Activated CD4-positive, alpha-beta T cell treated with anti-CD3 and anti-CD28 coated beads, Interleukin-2, amount 50 U/mL, for 1 hour (primary cell): ENCODE measurements around the gene FAM3C.

Source experiments
- DNase-seq: peaks from one replicate; pipeline ENCODE4 v3.0.0-alpha.2; 2020

Gene FAM3C

DNA sequence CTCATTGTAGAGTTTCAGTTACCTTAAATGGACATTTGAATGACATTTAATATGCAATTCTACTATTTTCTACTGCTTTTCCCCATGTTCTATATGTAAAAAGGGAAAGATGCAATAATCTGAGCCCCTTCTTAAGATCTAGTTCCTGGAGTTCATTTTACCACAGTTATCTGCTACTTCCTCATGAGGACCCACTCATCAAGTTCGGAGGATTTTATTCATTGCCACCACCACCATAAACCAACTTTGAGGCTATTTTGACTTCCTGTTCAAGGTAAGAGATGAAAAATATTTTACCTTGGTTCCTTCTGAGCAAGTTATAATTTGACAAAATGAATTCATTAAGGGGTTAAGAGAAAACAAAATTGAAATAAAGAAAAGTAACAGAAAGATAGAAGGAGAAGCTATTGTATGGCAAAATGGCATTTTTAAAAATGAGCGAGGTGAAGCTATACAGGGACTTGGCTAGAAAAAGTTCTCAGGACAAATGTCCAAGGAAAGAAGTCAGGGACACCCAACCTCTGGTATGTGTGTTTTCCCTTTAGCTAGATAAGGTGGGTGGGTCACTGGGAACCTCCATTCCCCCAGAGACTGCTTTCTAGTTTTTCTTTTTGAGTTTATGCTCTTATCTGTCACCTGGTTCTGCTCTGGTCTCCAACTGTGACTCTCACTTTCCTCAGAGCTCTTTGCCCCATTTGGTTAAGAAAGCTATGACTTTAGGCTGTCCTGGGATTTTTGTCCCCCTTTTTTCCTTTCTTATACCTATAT is 14.9 kb upstream of the FAM3C start:
- DNase-seq: no peak

DNA sequence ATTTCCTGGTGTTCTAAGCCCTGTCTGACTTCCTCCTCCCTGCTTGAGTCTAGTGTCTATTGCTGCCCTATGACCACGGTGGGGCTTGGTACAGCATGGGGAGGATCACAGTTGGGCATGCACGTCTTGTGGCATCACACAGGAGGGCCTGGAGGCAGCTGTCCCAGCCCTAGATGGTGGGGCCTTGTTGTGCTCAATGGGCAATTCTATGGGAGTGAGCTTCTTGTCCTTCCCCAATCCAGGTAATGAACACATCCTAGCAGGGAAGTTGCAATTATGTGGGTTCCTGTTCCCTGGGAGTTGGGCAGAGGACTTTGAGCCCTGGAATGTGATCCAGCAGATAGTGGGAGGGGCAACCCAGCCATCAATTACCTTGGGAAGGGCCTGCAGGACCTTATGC is 10.8 kb upstream of the FAM3C start:
- no peak for DNase-seq

DNA sequence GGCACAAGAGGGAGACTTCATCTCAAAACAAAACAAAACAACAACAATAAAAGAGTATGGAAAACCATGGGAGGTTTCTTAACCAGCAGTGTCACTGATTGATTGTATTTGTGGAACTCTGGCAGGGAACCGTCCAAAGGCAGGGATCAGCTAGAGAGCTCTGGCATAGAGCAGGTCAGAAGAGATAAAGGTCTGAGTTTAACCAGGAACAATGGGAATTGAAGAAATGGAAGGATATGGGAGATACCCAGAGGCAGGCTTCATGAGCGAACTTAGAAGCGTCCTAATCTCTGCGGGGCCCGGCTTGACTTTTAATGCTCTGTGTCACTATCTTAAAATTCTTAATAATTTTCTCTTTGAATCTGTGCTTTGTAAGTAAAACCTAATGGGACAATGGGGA is 10.4 kb upstream of the FAM3C start:
- no peak for DNase-seq

DNA sequence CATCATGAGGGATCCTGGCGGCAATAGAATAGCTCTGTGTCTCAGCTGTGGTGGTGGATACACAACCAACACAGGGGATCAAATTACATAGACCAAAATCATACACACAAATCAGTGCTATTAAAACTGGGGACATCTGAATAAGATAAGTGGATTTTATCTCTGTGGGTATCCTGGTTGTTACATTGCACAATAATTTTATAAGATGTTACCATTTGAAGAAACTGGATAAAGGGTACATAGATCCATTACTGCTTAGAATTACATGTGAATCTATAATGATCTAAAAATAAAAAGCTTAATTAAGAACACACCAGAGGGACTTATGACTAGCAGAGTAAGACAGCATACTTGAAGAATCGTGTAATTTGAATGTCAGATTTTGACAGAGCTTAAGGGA is 8.2 kb upstream of the FAM3C start:
- no peak for DNase-seq

DNA sequence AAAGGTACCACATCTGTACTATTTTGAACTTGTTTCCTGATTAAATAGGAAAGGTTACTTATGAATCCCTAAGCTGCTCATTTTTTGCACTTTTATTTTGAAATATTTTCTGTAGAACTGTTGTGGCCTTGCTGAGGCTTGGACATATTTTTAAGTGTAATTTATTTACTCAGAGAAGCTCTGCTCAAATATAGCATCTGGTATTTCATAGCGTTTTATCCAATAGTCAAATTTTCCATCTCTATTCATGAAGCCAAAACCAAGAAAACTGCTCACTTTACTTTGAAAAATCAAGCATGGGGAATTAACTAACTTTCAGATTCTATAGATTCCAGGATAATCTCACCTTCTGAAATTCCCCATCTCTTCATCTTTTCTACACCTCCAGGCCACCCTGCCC is 6.6 kb upstream of the FAM3C start:
- no peak for DNase-seq

DNA sequence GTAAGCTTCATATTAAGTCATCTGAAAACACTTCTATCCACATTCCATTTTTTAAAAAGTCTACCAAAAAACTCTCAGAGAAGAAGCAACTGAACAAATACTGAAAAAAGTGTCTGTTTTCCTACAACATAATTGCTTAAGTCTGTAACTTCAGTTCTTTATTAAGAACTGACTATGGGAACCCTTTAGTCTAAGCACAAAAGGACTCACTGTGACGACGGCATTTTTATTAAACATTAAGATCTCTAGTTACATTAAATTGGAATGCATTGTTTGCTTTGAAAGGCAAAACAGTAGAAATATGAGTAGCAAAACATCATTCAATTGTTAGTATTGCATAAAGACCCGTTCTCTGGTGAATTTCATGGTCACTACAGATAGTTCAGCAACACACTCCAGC is 5.8 kb upstream of the FAM3C start:
- DNase-seq: no peak

DNA sequence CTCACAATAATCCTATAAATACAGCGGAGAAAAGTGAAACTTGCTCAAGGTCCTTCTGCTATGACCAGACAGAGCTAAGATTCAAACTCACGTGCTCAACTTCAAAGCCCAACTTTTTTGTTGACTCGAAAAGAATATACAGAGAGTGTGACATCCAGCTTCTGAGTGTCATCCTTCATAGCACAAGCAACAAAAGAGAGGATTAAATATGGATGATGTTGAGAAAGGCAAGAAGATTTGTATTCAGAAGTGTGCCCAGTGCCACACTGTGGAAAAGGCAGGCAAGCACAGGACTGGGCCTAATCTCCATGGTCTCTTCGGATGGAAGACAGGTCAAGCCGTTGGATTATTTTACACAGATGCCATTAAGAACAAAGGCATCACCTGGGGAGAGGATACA is 2.1 kb upstream of the FAM3C start:
- DNase-seq: no peak

DNA sequence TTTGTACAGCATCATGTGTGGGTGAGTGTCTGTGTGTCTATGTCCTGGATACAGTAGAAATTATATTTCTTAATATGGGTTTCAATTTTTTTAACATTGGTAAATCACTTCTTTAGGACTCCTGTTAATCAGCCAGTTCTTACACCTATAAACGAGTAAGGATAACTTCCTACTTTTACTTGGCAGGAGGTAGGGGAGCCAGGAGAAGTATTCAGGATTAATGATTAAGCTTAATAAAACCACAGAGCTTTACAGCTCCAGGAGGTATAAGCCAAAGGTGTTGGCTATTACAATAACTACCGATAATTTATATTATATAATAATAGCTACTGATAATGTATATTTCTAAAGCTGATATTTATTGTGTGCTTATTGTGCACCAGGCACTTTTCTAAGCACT is 1.7 kb upstream of the FAM3C start:
- no peak for DNase-seq

DNA sequence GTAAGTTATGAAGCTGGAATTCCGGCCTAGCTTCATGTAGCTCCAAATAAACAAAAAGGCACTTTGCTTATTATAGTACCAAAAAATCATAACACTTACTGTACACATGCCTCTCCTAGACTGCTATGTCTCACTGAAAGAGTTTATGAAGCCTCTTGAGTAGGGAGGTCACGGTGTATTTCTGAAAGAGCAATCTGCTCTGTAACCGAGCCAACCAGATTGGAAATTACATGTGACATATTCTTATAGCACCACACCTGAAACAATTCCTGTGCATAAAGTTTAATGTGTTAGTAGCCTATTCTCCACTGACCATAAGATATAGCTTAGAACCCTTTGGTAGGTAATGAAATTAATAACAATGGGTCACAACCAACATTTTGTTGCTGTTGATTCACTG is 1.3 kb upstream of the FAM3C start:
- no peak for DNase-seq

DNA sequence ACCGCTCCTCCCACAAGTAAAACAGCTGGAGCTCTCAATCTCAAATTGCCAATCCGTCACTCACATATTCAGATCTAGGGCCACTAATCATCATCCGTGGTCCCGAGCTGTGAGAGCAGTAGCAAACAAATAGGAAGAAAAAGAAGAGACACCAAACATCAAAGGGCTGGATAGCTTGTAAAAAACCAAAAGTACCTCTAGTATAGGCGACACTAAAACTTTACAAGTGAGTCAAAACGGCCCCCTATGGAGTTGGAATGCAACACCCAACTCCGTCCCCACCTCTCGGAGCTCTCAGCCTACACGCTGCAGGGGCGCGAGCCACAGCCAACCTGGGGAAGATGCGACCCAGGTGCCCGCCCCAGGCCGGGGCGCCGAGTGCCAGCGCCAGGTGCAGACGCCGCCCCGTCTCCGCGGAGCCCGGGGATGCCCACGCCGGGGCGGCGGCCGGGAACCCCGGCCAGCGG is 581 bp downstream of the FAM3C start:
- peak; percentile 41 for DNase-seq

DNA sequence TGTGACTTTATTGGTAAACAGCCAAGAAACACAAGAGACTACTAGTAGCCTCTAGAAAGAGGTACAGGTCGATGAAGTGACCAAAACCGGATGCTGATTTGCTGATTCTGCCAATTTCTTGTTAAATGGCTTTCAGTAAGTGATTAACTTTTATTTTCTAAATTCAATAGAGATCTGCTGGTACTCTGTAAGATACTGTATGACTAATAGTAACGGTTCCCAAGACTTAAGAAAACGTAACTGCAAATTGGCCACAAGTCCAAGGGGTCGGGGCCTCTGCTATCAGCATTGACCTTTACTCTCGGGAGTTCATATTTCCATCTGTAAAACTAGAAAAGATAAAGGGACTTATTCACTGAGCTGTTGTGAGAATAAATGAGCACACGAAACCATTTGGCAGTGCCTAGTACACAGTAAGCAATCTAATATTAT is 1.4 kb downstream of the FAM3C start:
- DNase-seq: no peak

DNA sequence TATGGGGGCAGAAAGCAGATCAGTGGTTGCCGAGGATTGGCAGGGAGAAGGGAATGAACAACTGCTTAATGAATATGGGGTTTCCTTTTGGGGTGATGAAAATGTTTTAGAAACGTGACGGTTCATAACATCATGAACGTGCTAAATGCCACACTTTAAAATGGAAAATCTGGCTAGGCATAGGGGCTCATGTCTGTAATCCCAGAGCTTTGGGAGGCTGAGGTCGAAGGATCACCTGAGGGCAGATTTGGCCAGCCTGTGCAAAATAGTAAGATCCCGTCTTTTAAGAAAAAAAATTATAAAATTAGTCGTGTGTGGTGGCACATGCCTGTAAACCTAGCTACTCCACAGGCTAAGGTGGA is 3.1 kb downstream of the FAM3C start:
- DNase-seq: no peak

DNA sequence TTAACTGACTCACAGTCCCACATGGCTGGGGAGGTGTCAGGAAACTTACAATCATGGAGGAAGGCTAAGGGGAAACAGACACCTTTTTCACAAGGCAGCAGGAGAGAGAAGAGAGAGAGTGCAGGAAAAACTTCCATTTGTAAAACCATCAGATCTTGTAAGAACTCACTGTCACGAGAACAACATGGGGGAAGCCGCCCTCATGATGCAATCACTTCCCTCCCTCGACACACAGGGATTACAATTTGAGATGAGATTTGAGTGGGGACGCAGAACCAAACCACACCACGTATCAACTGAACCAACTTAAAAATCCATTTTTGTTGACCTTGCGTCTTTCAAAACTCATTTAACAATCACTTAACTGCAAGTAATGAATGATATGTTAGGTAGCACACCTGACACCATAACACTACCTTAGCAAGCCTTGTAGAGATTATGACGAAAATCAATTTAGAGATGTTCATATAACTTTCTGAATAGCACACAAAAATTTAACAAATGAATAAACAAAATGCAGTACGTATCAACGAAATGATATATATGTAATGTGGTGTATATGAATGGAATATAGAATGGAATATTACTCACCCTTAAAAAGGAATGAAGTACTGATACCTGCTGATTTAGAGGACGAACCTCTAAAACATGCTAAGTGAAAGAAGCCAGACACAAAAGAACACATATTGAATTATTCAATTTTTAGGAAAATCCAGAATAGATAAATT is 3.7 kb downstream of the FAM3C start:
- no peak for DNase-seq

DNA sequence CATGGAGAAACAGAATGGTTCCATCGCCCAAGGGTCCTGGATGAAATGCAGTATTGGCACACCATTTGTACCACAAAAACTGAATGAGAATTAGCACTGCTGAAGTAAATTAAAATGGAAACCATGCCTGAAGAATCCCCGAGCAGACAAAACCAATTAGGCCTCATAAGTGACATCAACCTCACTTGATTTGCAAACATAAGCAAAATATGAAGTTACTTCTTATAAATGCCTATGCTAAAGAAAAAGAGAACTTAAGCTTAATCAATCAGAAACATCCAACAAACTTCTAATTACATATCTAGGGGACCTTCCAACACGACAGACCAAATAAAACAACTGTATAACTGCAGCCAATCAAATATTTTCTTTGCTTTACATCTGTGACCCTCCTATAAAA is 4.4 kb downstream of the FAM3C start:
- DNase-seq: no peak

DNA sequence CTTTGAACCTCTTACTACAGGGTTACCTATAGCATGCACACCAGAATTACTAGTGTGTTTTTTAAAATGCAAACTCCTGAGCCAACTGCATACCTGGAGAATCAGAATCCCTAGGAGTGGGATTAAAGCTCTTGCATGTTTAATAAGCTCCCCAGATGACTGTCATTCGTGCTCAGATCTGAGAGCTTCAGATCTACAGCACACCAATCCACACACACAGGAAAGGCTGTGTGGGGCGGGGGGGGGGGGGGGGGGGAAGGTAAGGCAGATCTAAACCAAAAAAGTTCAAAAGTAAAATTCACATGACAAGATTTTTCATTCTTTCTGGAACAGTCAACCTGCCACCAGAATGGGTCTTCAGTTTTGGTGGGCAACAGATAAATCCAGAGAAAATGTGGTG is 5.5 kb downstream of the FAM3C start:
- no peak for DNase-seq

DNA sequence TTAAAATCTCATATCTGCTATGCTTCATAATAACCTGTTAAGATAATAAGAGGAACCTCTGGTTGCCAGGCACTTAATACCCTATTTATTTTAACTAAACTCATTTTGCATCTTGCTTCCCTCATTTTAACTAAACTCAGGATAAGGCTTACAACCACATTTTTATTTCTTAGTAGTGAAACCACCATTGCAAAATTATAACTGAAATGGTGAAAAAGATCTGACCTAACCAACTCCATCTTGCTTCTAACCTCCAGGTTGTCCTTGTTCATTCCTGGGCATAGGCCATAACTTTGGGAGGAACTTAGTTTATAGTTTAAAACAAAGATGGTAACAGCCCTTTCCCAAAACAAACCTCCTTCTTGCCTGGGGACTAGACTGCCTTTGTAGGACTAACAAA is 6.0 kb downstream of the FAM3C start:
- no peak for DNase-seq

DNA sequence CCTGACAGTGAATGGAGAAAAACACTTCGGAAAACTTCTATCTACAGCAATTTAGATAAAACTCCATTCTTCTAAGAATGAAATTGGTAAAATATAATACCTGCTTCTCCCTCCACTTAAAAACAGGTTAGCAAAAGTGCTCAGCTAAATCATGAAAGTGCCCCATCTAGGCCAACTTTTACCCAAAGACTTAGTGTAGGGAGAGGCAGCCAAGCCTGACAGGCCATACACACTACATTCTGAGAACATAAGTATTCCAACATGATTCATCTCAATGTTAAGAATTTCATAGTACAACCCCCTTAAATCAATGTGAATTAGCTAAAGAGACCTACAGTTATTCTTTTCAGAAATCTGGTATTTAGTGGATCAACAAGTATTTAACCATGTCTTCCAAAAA is 7.2 kb downstream of the FAM3C start:
- DNase-seq: no peak

DNA sequence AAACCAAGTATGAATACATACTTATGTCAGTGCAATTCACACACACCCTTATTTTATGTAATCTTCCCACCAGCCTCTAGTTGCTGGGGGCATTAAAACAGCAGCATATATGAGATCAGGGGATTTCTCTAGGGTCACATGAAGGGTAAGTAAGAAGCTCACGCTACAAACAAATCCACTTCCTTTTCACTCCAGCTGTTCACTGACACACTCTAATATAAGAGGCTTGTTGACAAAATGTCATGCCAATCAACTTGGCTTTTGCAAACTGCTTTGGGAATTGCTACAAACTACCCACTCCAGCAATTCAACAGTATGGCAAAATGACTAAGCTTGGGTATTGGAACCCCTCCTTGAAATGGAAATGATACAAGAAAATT is 10.3 kb downstream of the FAM3C start:
- no peak for DNase-seq

DNA sequence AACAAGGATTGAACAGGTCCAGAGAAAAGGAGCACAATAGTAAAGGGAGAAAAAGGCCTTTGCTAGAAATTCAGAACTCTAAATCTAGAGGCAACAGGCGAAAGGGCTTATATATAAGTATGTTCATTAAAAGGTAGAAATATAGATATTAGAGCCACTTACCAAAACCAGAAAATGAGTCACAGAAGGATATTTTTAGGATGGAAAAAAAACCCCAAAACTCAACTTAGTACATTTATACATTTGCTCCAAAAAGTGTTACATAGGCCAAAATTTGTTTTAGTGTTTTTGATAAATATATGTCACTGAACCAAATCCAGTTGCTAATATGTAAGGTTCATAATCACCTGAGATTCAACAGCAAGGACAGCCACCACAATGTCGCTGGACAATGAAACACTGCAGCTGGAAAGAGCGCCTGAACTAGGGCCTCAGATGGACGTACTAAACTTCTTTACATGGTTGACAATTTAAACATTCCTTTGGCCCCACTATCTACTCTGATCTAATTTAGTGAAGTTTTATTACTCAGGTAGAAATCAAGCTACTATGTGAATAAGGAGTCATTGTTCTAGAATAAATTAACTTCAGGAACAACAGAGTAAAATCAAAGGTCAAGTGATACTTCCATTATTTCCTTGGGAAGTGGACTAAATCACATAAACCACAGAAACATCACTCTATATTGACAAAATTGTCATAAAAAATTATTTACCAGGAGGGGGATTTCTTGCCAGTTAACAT is 10.9 kb downstream of the FAM3C start:
- DNase-seq: no peak

DNA sequence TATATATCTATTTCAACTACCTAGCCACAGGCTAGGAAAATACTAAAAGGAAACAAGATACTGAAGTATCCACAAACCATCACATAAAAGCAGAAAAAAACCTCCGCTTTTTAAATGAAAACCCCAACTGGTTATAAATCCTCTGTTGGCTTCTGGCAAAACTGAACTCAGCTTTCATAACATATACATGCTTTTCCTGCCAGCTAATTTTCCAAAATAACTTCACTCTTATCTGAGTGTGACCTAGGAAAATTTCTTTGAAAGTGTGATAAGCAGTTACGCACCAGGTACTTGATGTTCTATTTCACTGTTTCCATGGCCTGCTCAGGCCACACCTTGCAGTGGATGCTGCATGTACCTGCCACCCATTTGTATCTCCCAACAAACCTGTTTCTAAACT is 11.8 kb downstream of the FAM3C start:
- DNase-seq: no peak

DNA sequence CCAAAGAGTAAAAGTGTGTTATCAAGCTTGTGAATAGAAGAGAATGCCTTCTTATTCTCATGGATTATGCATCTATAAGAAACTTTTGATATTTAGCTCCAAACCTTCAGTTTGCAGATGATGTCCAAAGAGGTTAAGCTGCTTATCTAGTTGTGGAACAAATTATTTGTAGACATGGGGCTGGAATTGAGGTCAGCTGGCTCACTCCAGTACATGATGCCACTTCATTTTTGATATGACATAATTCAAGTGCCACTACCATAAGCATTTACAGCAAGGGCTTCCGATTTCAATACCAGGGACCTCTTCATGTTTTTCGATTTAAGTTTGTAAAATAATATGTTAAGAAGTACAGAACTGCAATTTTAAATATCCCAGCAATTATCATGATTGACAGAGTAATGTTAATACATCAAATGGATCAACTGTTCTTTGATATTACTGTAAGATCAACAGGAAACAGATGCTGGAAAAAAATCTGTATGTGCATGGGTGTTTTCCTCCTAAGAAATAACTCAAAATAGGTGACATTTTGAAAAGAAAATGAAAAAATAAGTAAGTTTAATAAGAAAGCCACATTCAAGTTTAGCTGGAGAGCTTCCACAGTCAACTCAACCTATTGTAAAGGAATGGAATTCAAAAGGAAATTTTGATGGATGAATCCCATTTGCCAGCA is 12.7 kb downstream of the FAM3C start:
- no peak for DNase-seq

DNA sequence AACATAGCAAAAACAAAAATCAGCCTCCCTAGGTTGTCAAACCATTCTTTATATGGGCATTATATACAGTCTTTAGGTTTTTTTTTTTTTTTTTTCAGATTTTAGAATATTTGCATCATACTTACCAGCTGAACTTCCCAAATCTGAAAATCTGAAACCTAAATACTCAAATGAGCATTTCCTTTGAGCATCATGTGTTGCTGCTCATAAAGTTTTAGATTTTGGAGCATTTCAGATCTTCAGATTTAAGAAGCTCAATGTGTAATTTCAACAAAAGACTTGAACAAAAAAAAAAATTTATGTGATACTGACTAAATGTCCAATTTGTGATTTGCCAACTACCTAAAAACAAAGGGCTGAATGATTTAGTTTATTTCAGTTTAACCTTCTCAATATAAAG is 13.6 kb downstream of the FAM3C start:
- DNase-seq: no peak

DNA sequence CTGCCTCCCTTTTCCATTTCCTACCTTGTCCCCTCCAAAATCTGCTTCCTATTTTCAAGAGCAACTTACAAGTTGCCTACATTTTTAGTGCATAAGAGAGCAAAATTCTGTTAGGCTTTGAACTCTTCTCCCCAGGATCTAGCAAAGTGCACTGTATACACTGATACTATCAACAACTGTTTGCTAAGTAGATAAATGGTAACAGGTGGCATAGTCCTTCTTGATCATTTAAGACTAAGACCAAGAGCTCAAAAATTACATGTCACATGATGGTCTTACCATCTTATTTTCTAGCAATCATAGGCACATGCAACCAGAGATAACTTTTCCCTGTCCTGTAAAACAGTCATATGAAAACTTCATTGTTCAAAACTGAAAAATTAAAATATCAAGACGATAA is 16.2 kb downstream of the FAM3C start:
- no peak for DNase-seq

DNA sequence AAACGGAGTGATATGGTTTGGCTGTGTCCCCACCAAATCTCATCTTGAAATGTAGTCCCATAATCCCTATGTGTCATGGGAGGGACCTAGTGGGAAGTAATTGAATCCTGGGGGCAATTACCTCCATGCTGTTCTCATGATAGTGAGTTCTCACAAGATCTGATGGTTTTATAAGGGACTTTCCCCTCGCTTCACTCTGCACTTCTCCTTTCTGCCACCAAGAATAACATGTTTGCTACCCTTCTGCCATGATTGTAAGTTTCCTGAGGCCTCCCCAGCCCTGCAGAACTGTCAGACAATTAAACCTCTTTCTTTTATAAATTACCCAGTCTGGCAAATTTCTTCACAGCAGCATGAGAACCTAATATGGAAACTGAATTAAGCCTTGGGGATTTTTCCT is 19.1 kb downstream of the FAM3C start:
- DNase-seq: no peak
